Measurements from ENCODE around the gene SDK1.

- TF ChIP-seq POLR2A (IDR thresholded peaks at IDR 0.05; ENCODE audit: low read length) (no peak), GATA1 (IDR thresholded peaks at IDR 0.05; ENCODE audit: low read depth, low read length) (no peak)
These were observed 531.1 kb downstream of the SDK1 start for GRCh38 chr7:3832199-3832598.
